Stimulated activated CD4-positive, alpha-beta T cell treated with anti-CD3 and anti-CD28 coated beads, TNF-alpha, amount 100 ng/mL, for 1 hour (primary cell): Measurements from ENCODE around the gene DCLK1.

Experiments used
- DNase-seq, 3 donors: peaks; one replicate each; pipeline ENCODE4 v3.0.0-alpha.2; 2020; ENCODE audit warnings: low read depth in 3 of 3, low spot score in 1 of 3

The DCLK1 gene

DNA sequence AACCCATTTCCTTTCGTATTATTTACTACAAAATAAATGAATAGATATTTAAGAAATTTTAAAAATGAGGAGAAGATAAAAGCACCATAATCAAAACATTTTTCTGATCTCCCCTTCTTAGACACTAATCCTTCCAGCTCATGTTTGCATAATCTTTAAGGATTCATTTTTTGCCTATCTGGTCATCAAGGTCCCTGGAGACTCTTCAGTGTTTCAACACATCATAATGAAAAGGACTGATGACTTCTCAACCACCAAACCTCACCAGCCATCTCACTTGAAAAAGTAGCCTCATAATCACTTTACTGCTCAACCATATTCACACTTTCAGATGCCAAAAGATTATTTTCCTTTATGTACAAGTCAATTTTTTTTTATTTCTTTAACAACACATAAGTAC, 80.1 kb downstream of the DCLK1 start:
- DNase-seq, result no peak

DNA sequence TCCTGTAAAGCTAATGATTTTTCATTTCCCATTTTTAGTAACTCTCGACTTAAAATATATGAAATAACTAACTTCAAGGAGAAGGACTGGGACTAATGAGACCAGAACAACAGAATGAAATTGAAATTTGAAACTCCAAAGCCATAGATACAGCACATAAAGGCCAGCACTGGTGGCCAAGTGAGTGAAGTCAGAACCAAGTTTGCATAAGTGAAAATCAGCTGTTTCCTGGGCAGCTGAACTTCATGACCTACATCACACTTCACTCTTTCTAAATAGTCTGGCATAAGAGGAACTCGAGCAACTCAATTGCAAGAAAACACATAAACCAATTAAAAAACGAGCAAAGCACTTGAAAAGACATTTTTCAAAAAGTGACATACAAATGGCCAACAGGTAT, 84.5 kb downstream of the DCLK1 start:
- DNase-seq, result no peak

DNA sequence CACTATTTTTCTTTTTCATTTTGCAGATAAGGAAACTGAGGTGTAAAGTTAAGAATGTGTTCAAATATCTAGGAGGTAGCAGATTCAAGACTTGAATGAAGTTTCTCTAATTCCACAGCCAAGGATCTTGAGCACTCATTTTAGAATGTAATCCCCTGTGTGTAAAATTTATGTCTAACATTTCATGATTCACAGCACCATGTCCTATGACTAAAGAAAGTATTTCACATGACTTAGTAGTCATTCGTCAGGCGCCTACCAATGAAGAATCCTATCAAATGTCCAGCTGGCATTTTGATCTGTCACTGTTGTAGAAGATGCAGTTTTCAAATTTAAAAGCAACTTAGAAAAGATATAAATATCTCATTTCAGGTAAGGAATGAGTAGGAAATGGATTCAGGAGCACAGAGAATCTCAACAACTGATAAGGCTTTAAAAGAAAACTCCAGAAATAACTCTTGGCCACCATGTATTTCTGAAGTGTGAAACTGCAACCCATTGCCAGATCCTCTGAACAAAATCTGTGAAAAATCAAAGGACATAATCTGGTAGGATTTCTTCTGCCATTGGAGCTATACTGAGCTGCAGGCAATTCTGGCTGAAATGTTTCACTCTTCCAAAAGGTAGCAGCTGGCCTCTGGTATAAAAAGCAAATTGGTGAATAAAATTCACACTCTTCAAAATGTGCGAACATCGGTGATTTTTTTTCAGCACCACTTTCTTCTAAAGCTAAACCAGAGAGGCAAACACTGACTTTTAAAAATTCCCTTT, 92.2 kb downstream of the DCLK1 start:
- DNase-seq, result no peak

GRCh38 chr13:36033035-36033434, 98.1 kb downstream of the DCLK1 start:
- DNase-seq, result no peak

- DNase-seq, result no peak
Measured at GRCh38 chr13:36031490-36031889, 99.7 kb downstream of the DCLK1 start.

GRCh38 chr13:36030670-36031331, 100.4 kb downstream of the DCLK1 start:
- DNase-seq, result no peak

DNA sequence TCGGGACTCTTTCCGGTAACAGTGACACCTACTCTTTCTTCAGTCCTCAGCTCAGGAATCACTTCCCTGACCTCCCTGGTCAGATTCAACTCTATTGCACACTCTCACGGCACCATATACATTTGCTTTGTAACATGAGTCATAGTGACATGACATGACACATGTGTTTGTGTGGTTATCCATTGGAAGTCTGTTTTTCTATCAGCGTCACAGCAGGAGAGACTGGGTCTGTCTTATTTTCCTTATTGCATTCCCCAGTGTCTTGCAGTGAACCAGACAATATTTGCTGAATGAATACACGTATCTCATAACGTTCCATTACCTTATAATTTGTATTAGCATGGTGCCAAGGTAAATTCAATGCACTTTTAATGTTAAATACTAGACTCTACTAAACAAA, 102.0 kb downstream of the DCLK1 start:
- DNase-seq, result no peak

DNA sequence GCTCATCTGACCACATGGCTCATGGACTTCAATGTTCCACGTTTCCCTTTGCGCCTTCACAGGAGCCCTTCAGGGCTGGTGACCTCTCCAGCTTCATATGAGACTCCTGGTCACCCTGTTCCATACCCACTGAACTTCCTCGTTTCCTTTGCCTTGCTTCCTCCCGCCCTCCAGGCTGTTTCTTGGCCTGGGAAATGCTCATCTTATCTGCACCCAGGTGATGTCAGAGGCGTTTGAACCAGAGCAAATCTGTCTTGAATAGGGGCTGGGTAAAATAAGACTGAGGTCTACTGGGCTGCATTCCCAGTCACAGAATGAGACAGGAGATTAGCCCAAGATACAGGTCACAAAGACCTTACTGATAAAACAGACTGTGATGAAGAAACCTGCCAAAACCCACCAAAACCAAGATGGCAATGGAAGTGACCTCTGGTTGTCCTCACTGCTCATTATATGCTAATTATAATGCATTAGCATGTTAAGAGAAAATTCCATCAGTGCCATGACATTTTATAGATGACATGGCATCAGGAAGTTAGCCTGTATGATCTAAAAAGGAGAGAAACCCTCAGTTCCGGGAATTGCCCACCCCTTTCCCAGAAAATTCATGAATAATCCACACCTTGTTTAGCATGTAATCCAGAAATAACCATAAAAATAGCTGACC, 102.7 kb downstream of the DCLK1 start:
- DNase-seq, result no peak

DNA sequence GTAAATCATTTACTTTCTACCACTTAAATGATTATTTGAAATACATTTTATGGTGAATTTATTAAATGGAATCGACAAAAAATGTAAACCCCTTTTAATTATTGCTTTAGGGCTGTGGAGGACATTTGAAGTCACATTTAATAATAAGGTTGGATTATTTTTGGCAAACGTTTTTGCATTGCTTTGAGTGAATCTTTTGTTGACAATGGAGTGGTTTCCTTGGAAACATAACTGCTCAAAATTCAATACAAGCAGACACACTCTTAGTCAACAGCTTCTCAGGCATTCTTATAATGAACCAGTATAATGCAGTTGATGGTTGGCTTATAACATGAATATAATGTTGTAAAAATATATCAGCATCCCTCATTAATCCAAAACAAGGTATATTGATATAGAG, 104.7 kb downstream of the DCLK1 start:
- DNase-seq, result no peak

- DNase-seq, result no peak
Measured at GRCh38 chr13:36014763-36015162, 116.4 kb downstream of the DCLK1 start.

DNA sequence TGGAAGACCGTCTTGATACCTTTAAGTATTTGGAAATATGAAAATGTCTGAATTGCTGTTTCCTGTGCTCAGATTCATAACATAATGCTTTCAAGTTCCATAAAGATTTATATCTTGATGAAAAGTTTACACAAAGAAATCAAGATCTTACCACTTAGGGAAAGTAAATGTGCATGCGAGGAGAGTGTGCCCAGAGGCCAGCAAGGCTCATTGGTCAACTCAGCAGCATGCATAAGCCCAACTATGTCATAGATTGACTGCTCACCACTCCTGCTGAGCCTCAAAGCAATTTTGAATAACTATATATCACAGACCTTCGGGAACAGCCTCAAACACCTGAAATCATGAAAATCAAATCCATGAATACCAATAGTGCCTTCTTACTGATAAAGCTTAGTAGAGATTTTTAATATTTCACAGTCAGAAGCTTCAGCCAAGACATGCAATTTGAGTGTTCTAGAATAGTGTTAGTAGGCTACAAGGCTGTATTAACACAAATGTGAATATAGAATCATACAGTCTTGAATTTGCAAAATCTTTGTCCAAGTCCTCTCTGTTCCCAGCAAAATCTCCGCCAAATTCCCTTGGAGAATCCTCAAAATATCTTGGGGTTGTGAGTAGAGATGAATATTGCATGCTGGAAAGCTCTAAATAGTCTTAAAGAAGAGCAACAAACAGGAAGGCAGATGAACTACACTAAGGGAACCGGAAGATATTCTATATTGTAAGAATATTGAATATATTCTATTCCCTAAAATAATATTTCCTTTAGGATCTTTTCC, 124.1 kb downstream of the DCLK1 start:
- no peak for DNase-seq

DNA sequence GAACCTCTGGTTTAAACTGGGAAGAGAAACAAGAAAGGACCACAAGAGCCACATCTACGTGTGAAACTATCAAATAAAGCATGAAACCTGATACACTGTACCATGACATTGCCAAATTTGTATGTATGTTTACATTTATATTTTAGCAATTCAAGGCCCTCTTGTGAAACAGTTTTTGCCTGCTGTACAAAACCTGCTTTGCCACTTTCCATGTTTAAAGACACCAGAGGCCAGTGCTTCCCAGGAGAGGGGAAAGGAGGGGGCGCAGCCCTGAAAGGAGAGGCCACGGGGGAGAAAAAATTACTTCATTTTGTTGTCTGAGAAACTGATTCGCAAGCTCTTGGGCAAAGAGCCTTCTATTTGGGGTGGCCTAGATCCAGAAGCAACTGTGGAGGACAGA, 124.8 kb downstream of the DCLK1 start:
- DNase-seq, result no peak

DNA sequence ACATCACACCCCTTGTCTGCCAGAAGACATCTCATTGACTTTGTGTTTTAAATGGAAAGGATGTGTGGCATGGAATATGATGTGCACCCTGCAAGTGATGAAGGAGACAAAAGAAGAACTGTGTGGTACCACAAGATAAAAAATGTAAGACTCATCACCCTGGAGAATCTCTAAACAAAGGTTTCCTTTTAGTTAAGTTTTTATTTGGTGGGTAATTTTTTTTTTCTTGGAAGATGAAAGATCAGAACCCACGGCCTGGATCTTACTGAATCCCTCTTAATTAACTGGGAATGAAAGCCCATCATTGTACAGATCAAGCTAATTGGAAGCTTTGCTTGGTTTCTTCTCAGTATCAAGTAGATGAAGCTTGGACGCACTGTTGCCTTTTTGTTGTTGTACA, 129.6 kb downstream of the DCLK1 start:
- no peak for DNase-seq

- no peak for DNase-seq
Measured at GRCh38 chr13:36000028-36000427, 131.2 kb downstream of the DCLK1 start.

- DNase-seq, result no peak
Measured at GRCh38 chr13:35996360-35996759, 134.8 kb downstream of the DCLK1 start.

DNA sequence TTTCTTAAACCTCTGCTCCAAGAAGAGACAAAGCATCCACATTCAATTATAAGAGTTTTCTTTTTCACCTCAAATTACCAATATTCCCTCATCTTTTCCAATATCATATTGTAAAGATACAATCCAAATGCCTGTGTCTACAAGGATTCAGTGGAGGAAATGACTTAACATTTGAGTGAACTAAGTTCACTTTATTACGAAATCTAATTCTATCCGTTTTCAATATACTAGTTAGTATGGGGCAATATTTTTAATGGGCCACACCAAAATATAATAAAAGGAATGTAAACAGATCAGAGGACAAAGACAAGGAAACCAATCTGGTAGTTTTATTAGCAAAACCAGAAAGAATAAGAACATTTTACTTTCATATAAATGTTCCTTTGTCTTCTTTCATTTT, 136.0 kb downstream of the DCLK1 start:
- DNase-seq, result no peak

- DNase-seq, result no peak
Measured at GRCh38 chr13:35994131-35994966, 136.8 kb downstream of the DCLK1 start.

DNA sequence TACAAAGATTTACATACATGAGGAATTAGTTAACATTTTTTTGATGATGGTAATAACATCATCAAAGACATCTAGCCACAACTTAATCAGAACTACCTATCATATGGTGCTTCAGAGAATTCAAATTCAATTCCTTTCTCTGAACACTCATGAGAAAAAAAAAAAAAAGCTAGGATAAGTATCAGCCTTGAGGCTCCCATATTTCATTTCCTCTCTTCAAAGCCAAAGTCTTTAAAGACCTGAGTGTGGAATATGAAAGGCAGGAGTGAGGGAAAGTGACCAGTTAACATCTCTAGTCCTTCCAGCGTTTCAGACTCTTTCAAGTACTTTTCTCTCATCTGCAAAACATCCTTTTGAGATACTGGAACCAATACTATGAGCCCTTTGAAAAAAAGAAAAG, 137.5 kb downstream of the DCLK1 start:
- no peak for DNase-seq

- no peak for DNase-seq
Measured at GRCh38 chr13:35992964-35993363, 138.2 kb downstream of the DCLK1 start.

DNA sequence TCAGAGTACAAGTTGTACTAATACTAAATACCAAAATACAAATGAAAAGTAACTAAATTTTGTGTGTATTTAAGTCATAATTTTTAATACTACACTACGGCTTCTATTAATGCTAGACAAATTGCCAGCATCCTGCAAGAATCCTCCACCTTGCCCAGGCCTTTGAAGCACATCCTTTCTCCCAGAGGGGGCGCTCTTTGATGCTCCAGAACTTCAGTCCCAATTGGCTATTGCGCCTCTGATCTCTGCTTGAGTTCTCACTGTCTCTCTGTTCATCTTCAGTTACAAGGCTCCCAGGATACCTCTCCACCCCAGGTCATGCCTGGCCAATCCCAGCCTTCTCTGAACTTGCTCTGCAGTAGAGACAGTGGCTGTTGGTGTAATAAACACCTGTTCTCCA, 141.0 kb downstream of the DCLK1 start:
- DNase-seq, result no peak

- DNase-seq, result no peak
Measured at GRCh38 chr13:35988648-35989081, 142.5 kb downstream of the DCLK1 start.
